ENCODE measurements around the gene BAG1. TPM values are rescaled to one million over a fixed set of nuclear protein-coding genes. Genes with fewer than 3 reads are reported as not detected.

The BAG1 gene
- total and polyA plus RNA-seq, 4 donors = 35.1 to 55.2 (median 43.0) TPM

- Histone ChIP-seq H3K9ac (ENCODE audit: low read depth in 1 of 2, low read length in 2 of 2) (no peak overlapping the region), H3K9me3 (ENCODE audit: control insufficient read depth in 4 of 4, low read length in 3 of 4) (no peaks in the 10 kb centered on the region), H3K4me3 (ENCODE audit: low read depth in 1 of 3, low read length in 3 of 3) (no peak overlapping the region), H3K27ac (ENCODE audit: low read depth in 1 of 2, low read length in 2 of 2) (no peak overlapping the region), H3K36me3 (ENCODE audit: control insufficient read depth in 4 of 4, insufficient read depth in 3 of 4, low read depth in 1 of 4, low read length in 3 of 4) (peaks cover 9 to 58% (median 42%) of the 10 kb centered on the region in 4 donors), H3K27me3 (ENCODE audit: control insufficient read depth in 4 of 4, insufficient read depth in 4 of 4, low read length in 3 of 4) (no peaks in the 10 kb centered on the region), H3K4me1 (ENCODE audit: control insufficient read depth in 4 of 4, insufficient read depth in 4 of 4, low read length in 3 of 4) (no peaks in the 10 kb centered on the region)
- DNase-seq (ENCODE audit: low spot score) = no peak
- TF ChIP-seq NR2F2 (IDR thresholded peaks at IDR 0.05) = no peak
- TF ChIP-seq ATF3 (IDR thresholded peaks at IDR 0.05) = no peak
- TF ChIP-seq ZBTB33 (IDR thresholded peaks at IDR 0.05) = no peak
- no peak for TF ChIP-seq HNF4G (IDR thresholded peaks at IDR 0.05)
- no peak for TF ChIP-seq EGR1 (IDR thresholded peaks at IDR 0.05; ENCODE audit: low read depth in 2 of 2)
- no peak for TF ChIP-seq FOXA2 (IDR thresholded peaks at IDR 0.05)
- TF ChIP-seq GABPA (IDR thresholded peaks at IDR 0.05 in 1 of 2, conservative IDR thresholded peaks at IDR 0.05 in 1 of 2) = no peak
- no peak for TF ChIP-seq JUND (IDR thresholded peaks at IDR 0.05)
- no peak for TF ChIP-seq RXRA (IDR thresholded peaks at IDR 0.05)
- TF ChIP-seq CTCF (IDR thresholded peaks at IDR 0.05; ENCODE audit: low read depth, low read length, missing input control) = no peak
- no peak for TF ChIP-seq SP1 (IDR thresholded peaks at IDR 0.05)
- no peak for TF ChIP-seq MAX (IDR thresholded peaks at IDR 0.05)
- no peak for TF ChIP-seq TAF1 (conservative IDR thresholded peaks at IDR 0.05)
- TF ChIP-seq REST (IDR thresholded peaks at IDR 0.05) = no peak
- TF ChIP-seq FOXA1 (IDR thresholded peaks at IDR 0.05) = no peak
- no peak for TF ChIP-seq HNF4A (conservative IDR thresholded peaks at IDR 0.05)
- no peak for TF ChIP-seq YY1 (IDR thresholded peaks at IDR 0.05)
- no peak for TF ChIP-seq RAD21 (IDR thresholded peaks at IDR 0.05)
- 97% methylated on average over 4 of the region's 4 CpGs for WGBS
Measured at GRCh38 chr9:33254211-33254610, 10.3 kb downstream of the BAG1 start.

Measured in liver (tissue), 9 donors.